Activated naive CD4-positive, alpha-beta T cell treated with anti-CD3 and anti-CD28 coated beads, Interleukin-2, amount 50 U/mL, for 72 hours (primary cell): ENCODE results near the gene IPO8. TPM values are rescaled to one million over a fixed set of nuclear protein-coding genes. Genes with fewer than 3 reads are reported as not detected.

Experiments
- ATAC-seq, 2 donors: fragments of 150-1000 bp; cut with Tn5 transposase; 2 replicates each; pipeline ENCODE4 v1.10.0; 2021; ENCODE audit warnings: mild to moderate bottlenecking in 2 of 2, moderate library complexity in 2 of 2
- DNase-seq, 2 donors: peaks; one replicate each; pipeline ENCODE4 v3.0.0; 2021 to 2022; ENCODE audit warnings: low spot score in 2 of 2
- H3K27ac Mint-ChIP-seq, 2 donors: one replicate each; pipeline ENCODE4 v1.8.0; 2022; ENCODE audit warnings: mild to moderate bottlenecking in 2 of 2, mixed read lengths in 2 of 2
- H3K36me3 Mint-ChIP-seq, 2 donors: one replicate each; pipeline ENCODE4 v1.8.0; 2022; ENCODE audit warnings: mixed read lengths in 2 of 2
- H3K9me3 Mint-ChIP-seq, 2 donors: one replicate each; pipeline ENCODE4 v1.8.0; 2022; ENCODE audit warnings: mixed read lengths in 2 of 2
- total RNA-seq, 2 donors: library from RNA; stranded (reverse); gene quantifications; one replicate each; pipeline ENCODE4 v1.2.3, GENCODE V29; 2022

IPO8 gene
- total RNA-seq, 2 donors from 2014 or later, result 28.4 to 49.3 TPM

DNA sequence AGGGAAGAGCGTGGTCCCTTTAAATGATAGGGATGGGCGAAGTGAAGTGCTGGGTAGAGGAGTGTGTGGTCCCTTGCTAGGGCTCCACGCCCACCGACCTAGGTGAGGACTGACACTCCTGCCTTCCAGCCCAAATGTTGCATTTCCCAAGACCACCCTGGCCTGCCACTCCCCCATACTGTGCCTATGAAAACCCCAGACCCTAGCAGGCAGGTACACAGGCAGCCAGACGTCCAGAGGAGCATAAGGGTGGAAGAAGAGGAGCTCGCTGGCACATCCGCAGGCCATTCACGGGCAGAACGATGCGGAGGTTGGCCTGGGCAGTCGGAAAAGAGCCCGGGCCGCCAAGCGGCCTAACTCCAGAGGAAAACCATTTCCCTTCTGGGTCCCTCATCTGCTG lies 817 bp upstream of the IPO8 start:
- DNase-seq, result peak in 1 of 2 donors; percentile 3

GRCh38 chr12:30696103-30696408 lies 387 bp upstream of the IPO8 start:
- Mint-ChIP-seq H3K9me3 (no peaks in the 10 kb centered on the region), H3K27ac (peak overlapping the region; percentile 97 to 100), H3K36me3 (peaks cover 7 to 16% of the 10 kb centered on the region in 2 donors)
- ATAC-seq (peak; percentile 37 to 46), DNase-seq (no peak)

More for the DNA sequence above, 817 bp upstream of the IPO8 start:
- H3K36me3 Mint-ChIP-seq, result peaks cover 7 to 16% of the 10 kb centered on the region in 2 donors
- H3K27ac Mint-ChIP-seq, result peak overlapping the region; percentile 97 to 100
- no peak for ATAC-seq
- no peaks in the 10 kb centered on the region for H3K9me3 Mint-ChIP-seq

DNA sequence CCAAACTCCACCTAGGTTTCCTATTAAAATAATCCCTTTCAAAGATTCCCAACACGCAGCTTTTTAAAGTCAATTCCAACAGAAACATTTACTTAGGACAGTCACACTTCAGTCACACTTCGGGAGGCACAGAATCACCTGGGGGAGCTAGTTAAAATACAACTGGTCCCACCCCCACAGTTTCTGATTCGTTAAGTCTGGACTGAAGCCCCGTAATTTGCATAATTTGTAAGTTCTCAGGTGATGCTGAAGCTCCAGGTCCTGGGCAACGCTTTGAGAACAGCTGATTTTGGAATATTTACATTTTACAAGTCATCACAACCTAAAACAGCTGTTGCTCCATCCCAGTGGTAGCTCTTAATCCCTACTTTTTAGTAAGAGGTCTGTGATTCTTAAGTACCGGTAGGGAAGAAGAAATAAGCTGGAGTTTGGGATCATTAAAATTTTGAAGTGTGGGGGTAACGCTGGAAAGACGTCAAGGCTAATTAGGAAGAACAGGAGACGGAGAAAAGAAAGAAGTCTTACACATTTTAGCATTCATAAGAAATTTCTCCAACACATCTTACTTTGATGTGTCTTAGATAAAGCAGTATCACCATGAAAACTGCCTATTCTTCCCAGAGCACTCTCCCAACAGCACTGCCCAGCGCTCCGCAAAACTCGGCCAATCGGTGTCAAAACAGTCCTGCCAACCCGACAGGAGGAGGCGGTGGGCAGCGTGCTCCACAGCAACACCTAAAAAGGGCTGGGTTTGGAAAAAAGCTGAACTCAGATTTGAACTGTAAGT lies 1.1 kb downstream of the IPO8 start:
- DNase-seq (peak in 1 of 2 donors; percentile 10), ATAC-seq (peak in 1 of 2 donors; percentile 46)
- no peaks in the 10 kb centered on the region for H3K9me3 Mint-ChIP-seq
- H3K36me3 Mint-ChIP-seq, result peaks cover 7 to 16% of the 10 kb centered on the region in 2 donors
- peak overlapping the region; percentile 93 to 100 for H3K27ac Mint-ChIP-seq

DNA sequence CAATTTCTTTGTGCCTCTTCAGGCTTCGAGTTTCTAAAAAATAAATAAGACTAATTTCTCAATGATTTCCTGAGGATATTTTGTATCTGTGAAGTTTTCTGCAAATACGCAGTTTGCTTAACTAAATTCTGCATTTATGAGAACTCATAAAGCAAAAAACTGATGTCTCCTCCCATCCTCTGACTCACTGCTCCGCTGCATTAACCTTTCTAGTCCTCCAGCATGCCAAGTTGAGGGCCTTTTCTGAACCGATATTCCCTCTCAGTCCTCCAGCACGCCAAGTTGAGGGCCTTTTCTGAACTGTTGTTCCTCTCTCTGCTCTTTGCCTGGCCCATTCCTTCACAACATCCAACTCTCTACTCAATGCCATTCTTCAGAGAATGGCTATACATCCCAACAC lies 3.2 kb downstream of the IPO8 start:
- Mint-ChIP-seq H3K9me3 (no peaks in the 10 kb centered on the region), H3K36me3 (peaks cover 7 to 16% of the 10 kb centered on the region in 2 donors), H3K27ac (no peak overlapping the region)
- no peak for DNase-seq
- no peak for ATAC-seq

GRCh38 chr12:30691122-30691879 lies 4.4 kb downstream of the IPO8 start:
- peaks cover 7 to 16% of the 10 kb centered on the region in 2 donors for H3K36me3 Mint-ChIP-seq
- ATAC-seq, result no peak
- no peaks in the 10 kb centered on the region for H3K9me3 Mint-ChIP-seq
- no peak overlapping the region for H3K27ac Mint-ChIP-seq
- no peak for DNase-seq

- DNase-seq (no peak), ATAC-seq (no peak)
- Mint-ChIP-seq H3K9me3 (no peaks in the 10 kb centered on the region), H3K36me3 (peaks cover 0 to 7% of the 10 kb centered on the region in 2 donors), H3K27ac (no peak overlapping the region)
Measured at GRCh38 chr12:30687265-30687986, 8.2 kb downstream of the IPO8 start.

GRCh38 chr12:30679241-30679640 lies 16.4 kb downstream of the IPO8 start:
- H3K9me3 Mint-ChIP-seq, result no peaks in the 10 kb centered on the region
- DNase-seq, result no peak
- ATAC-seq, result no peak
- peaks cover 0 to 9% of the 10 kb centered on the region in 2 donors for H3K36me3 Mint-ChIP-seq
- no peak overlapping the region for H3K27ac Mint-ChIP-seq

- ATAC-seq, result no peak
- H3K9me3 Mint-ChIP-seq, result no peaks in the 10 kb centered on the region
- peaks cover 0 to 5% of the 10 kb centered on the region in 2 donors for H3K36me3 Mint-ChIP-seq
- H3K27ac Mint-ChIP-seq, result no peak overlapping the region
- no peak for DNase-seq
Measured at GRCh38 chr12:30678221-30678620, 17.4 kb downstream of the IPO8 start.

GRCh38 chr12:30661210-30661609 lies 34.5 kb downstream of the IPO8 start:
- H3K9me3 Mint-ChIP-seq, result no peaks in the 10 kb centered on the region
- H3K36me3 Mint-ChIP-seq, result peaks cover 0 to 13% of the 10 kb centered on the region in 2 donors
- ATAC-seq (no peak), DNase-seq (no peak)
- H3K27ac Mint-ChIP-seq, result no peak overlapping the region

- Mint-ChIP-seq H3K9me3 (no peaks in the 10 kb centered on the region), H3K27ac (no peak overlapping the region), H3K36me3 (no peaks in the 10 kb centered on the region)
- no peak for DNase-seq
- peak; percentile 16 to 24 for ATAC-seq
Measured at GRCh38 chr12:30652034-30652696, 43.5 kb downstream of the IPO8 start.

- DNase-seq (no peak), ATAC-seq (no peak)
- Mint-ChIP-seq H3K36me3 (no peaks in the 10 kb centered on the region), H3K27ac (no peak overlapping the region), H3K9me3 (no peaks in the 10 kb centered on the region)
Measured at GRCh38 chr12:30646821-30647220, 48.8 kb downstream of the IPO8 start.

- no peak overlapping the region for H3K27ac Mint-ChIP-seq
- DNase-seq (no peak), ATAC-seq (no peak)
- no peaks in the 10 kb centered on the region for H3K36me3 Mint-ChIP-seq
- no peaks in the 10 kb centered on the region for H3K9me3 Mint-ChIP-seq
Measured at GRCh38 chr12:30643366-30643765, 52.3 kb downstream of the IPO8 start.

GRCh38 chr12:30640392-30640791 lies 55.3 kb downstream of the IPO8 start:
- ATAC-seq (no peak), DNase-seq (no peak)
- Mint-ChIP-seq H3K36me3 (peaks cover 0 to 6% of the 10 kb centered on the region in 2 donors), H3K9me3 (no peaks in the 10 kb centered on the region), H3K27ac (no peak overlapping the region)

DNA sequence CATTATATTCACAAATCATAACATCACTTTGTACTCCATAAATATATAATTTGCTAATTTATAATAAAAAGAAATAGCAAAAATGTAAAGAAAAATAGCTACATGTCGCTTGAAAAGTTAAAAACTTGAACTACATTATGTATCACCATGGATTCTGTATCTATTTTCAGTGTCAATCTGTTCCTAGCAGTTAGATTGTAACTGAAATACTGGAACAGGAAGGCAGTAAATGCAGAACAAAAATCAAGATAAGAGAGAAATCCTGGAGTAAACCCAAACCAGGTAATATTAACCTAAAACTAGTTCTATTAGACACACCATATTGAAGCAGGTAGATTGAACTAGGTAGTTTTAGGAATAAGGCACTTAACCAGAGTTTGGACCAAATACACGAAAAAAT lies 60.3 kb downstream of the IPO8 start:
- no peaks in the 10 kb centered on the region for H3K9me3 Mint-ChIP-seq
- no peak for ATAC-seq
- DNase-seq, result no peak
- H3K36me3 Mint-ChIP-seq, result peaks cover 0 to 19% of the 10 kb centered on the region in 2 donors
- no peak overlapping the region for H3K27ac Mint-ChIP-seq

DNA sequence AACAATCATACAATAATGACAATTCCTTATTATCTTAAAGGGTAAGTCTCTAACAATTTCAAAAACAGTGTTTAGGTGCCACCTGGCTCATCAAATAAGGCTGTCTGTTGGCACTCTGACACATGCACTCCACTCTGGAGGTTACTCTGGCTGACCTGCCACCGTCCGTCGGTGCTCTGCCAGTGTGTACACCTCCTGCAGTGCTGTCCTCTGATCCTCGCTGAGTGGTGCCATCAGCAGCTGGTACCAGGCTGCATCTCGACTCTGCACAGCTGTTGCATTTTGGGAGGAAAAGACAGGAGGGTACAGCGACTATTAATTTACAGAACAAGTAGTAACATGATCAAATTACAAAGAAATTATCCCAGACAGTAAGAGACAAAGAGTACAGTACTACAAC lies 63.9 kb downstream of the IPO8 start:
- Mint-ChIP-seq H3K36me3 (peaks cover 0 to 20% of the 10 kb centered on the region in 2 donors), H3K27ac (no peak overlapping the region), H3K9me3 (no peaks in the 10 kb centered on the region)
- DNase-seq (no peak), ATAC-seq (no peak)

DNA sequence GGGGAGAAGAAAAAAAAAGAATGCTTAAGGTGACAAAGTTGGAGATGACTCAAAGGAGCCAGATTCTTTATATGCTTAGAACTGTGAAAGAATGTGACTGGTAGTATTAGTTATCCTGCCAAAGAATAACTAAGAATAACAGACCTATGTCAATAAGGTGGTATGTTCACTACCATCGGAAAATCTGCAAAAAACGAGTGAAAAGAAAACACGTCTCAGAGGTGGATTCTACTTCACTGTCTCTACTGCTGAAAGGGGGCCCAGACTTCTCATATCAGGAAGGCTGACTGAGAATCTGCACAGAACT lies 64.7 kb downstream of the IPO8 start:
- H3K36me3 Mint-ChIP-seq, result peaks cover 0 to 18% of the 10 kb centered on the region in 2 donors
- H3K27ac Mint-ChIP-seq, result no peak overlapping the region
- ATAC-seq (no peak), DNase-seq (no peak)
- no peaks in the 10 kb centered on the region for H3K9me3 Mint-ChIP-seq
